OCI-LY1 (cell line): ENCODE measurements around the gene MUC5AC.

ENCODE experiments used
- H2AFZ ChIP-seq: fragments of 200-600 bp; sonication (generic), shearing (Covaris generic); 2 replicates; pipeline ENCODE4 v1.6.0; 2014; ENCODE audit warnings: antibody characterized with exemption, mild to moderate bottlenecking, low read length
- H3F3A ChIP-seq: fragments of 200-600 bp; sonication (generic), shearing (Covaris generic); 2 replicates; pipeline ENCODE4 v1.6.0; 2014; ENCODE audit warnings: mild to moderate bottlenecking, antibody characterized with exemption, low read length, moderate library complexity; ENCODE audit not compliant: insufficient read depth
- H3K27ac ChIP-seq: fragments of 200-600 bp; sonication (generic); 2 replicates; pipeline ENCODE4 v1.5.1; 2014; ENCODE audit warnings: low read length, mixed run types, mild to moderate bottlenecking, low read depth; ENCODE audit not compliant: poor library complexity, severe bottlenecking
- H3K27me3 ChIP-seq: fragments of 200-600 bp; sonication (generic); 2 replicates; pipeline ENCODE4 v1.6.0; 2014; ENCODE audit warnings: antibody characterized with exemption, mild to moderate bottlenecking, low read length, moderate library complexity; ENCODE audit not compliant: insufficient read depth
- H3K36me3 ChIP-seq: fragments of 200-600 bp; sonication (generic); 2 replicates; pipeline ENCODE4 v1.6.1; 2014; ENCODE audit warnings: mild to moderate bottlenecking, antibody characterized with exemption, low read length, moderate library complexity, mixed read lengths; ENCODE audit not compliant: insufficient read depth
- H3K4me1 ChIP-seq: fragments of 200-600 bp; sonication (generic); 2 replicates; pipeline ENCODE4 v1.5.1; 2014; ENCODE audit warnings: mild to moderate bottlenecking, low read length, moderate library complexity; ENCODE audit not compliant: insufficient read depth, severe bottlenecking
- H3K4me2 ChIP-seq: fragments of 200-600 bp; sonication (generic), shearing (Covaris generic); 2 replicates; pipeline ENCODE4 v1.6.1; 2014; ENCODE audit warnings: low read length
- H3K4me3 ChIP-seq: fragments of 200-600 bp; sonication (generic); 2 replicates; pipeline ENCODE4 v1.5.1; 2014; ENCODE audit warnings: low read length, low read depth, mild to moderate bottlenecking, mixed read lengths; ENCODE audit not compliant: poor library complexity, severe bottlenecking
- H3K79me2 ChIP-seq: fragments of 200-600 bp; shearing (Covaris generic); 2 replicates; pipeline ENCODE4 v1.6.1; 2016; ENCODE audit warnings: mixed run types, low read length, mixed read lengths; ENCODE audit not compliant: insufficient read depth
- H3K9ac ChIP-seq: fragments of 200-600 bp; sonication (generic), shearing (Covaris generic); 2 replicates; pipeline ENCODE4 v1.6.1; 2014; ENCODE audit warnings: mild to moderate bottlenecking, low read length, mixed read lengths
- H3K9me2 ChIP-seq: fragments of 200-600 bp; sonication (generic), shearing (Covaris generic); 2 replicates; pipeline ENCODE4 v1.6.1; 2014; ENCODE audit warnings: low read depth, mild to moderate bottlenecking, low read length, mixed read lengths
- H3K9me3 ChIP-seq: fragments of 200-600 bp; shearing (Covaris generic); 2 replicates; pipeline ENCODE4 v1.6.1; 2014; ENCODE audit warnings: low read length, mixed read lengths
- H4K20me1 ChIP-seq: fragments of 200-600 bp; sonication (generic), shearing (Covaris generic); 2 replicates; pipeline ENCODE4 v1.6.0; 2016; ENCODE audit warnings: mild to moderate bottlenecking, low read length; ENCODE audit not compliant: insufficient read depth
- EZH2 ChIP-seq: fragments of 200-600 bp; sonication (generic), shearing (Covaris generic); IDR thresholded peaks from 2 replicates; pipeline ENCODE4 v1.8.0; 2017; ENCODE audit warnings: borderline replicate concordance, mixed run types, mild to moderate bottlenecking, antibody characterized with exemption, low read length, moderate library complexity, mixed read lengths
- TF ChIP-seq, protein P1 (sequence below): fragments of 200-600 bp; sonication (generic), shearing (Covaris generic); IDR thresholded peaks from 2 replicates; pipeline ENCODE4 v1.5.1; 2017; ENCODE audit warnings: mild to moderate bottlenecking, antibody characterized with exemption, low read length, moderate library complexity, mixed read lengths

The MUC5AC gene

GRCh38 chr11:1227551-1228100, 69.9 kb downstream of the MUC5AC start:
- Histone ChIP-seq H3K36me3 (no peaks in the 10 kb centered on the region), H3K4me1 (no peaks in the 10 kb centered on the region)
- no peak for TF ChIP-seq EZH2
- TF ChIP-seq, protein P1, sequence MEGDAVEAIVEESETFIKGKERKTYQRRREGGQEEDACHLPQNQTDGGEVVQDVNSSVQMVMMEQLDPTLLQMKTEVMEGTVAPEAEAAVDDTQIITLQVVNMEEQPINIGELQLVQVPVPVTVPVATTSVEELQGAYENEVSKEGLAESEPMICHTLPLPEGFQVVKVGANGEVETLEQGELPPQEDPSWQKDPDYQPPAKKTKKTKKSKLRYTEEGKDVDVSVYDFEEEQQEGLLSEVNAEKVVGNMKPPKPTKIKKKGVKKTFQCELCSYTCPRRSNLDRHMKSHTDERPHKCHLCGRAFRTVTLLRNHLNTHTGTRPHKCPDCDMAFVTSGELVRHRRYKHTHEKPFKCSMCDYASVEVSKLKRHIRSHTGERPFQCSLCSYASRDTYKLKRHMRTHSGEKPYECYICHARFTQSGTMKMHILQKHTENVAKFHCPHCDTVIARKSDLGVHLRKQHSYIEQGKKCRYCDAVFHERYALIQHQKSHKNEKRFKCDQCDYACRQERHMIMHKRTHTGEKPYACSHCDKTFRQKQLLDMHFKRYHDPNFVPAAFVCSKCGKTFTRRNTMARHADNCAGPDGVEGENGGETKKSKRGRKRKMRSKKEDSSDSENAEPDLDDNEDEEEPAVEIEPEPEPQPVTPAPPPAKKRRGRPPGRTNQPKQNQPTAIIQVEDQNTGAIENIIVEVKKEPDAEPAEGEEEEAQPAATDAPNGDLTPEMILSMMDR, result no peak

DNA sequence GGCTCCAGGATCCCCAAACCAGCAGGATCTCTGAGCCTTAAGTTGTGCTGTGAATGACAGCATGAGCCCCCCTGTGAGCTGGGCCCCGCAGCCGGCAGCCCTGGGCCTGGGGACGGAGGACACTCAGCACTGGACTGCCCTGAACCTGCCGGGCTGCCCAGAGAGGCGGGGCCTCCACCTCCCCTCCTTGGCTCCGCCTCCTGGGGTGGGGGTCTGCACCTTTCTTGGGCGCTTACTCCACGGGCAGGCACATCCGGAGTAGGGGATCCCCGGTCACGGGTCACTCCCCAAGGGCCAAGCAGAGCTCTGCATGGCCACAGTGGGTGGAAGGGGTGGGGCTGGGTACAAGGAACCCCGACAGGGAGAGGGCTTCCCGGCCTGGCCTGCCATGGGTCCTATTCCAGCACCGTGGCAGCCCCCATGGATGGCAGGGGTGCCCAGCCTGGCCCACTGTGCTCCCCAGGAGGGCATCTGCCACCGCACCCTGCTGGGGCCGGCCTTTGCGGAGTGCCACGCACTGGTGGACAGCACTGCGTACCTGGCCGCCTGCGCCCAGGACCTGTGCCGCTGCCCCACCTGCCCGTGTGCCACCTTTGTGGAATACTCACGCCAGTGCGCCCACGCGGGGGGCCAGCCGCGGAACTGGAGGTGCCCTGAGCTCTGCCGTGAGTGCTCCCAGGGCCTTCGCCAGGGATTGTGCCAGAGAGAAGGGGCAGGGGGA, 70.5 kb downstream of the MUC5AC start:
- Histone ChIP-seq H3K36me3 (no peaks in the 10 kb centered on the region), H3K9me2 (no peaks in the 10 kb centered on the region), H3K4me1 (no peaks in the 10 kb centered on the region), H3K27me3 (no peaks in the 10 kb centered on the region), H4K20me1 (no peaks in the 10 kb centered on the region), H3K4me3 (no peak overlapping the region), H3K4me2 (no peak overlapping the region), H2AFZ (no peak overlapping the region), H3K9ac (no peak overlapping the region), H3F3A (no peaks in the 10 kb centered on the region), H3K9me3 (no peaks in the 10 kb centered on the region), H3K79me2 (no peaks in the 10 kb centered on the region), H3K27ac (no peak overlapping the region)
- TF ChIP-seq, protein P1, result no peak
- TF ChIP-seq EZH2, result no peak

More at GRCh38 chr11:1227551-1228100, 69.9 kb downstream of the MUC5AC start:
- H3K79me2 ChIP-seq, result no peaks in the 10 kb centered on the region
- no peak overlapping the region for H2AFZ ChIP-seq
- no peak overlapping the region for H3K27ac ChIP-seq
- no peaks in the 10 kb centered on the region for H3K27me3 ChIP-seq
- H3F3A ChIP-seq, result no peaks in the 10 kb centered on the region
- H3K9me3 ChIP-seq, result no peaks in the 10 kb centered on the region
- no peaks in the 10 kb centered on the region for H4K20me1 ChIP-seq
- H3K9me2 ChIP-seq, result no peaks in the 10 kb centered on the region
- H3K4me3 ChIP-seq, result no peak overlapping the region
- no peak overlapping the region for H3K4me2 ChIP-seq
- H3K9ac ChIP-seq, result no peak overlapping the region

DNA sequence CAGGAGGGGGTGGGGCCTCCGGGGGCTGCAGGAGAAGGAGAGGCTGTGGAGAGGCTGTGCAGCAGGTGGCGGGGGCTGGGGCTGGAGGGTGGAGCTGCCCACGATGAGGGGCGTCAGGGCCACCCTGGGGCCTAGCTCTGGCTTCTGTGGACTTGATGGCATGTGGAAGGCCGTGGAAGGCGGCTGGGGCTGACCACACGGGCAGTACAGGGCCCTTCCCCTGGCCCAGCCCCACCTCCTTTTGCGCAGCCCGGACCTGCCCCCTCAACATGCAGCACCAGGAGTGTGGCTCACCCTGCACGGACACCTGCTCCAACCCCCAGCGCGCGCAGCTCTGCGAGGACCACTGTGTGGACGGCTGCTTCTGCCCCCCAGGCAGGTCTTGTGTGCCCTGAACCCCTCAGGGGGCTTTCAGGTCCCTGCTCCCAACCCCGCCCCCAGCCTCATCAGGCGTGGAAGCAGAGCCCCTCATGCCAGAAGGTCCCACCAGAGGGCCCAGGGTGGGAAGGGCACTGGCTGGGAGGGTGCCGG, 71.2 kb downstream of the MUC5AC start:
- Histone ChIP-seq H3K36me3 (no peaks in the 10 kb centered on the region), H3K4me3 (no peak overlapping the region), H2AFZ (no peak overlapping the region), H3F3A (no peaks in the 10 kb centered on the region), H3K9ac (no peak overlapping the region), H3K9me2 (no peaks in the 10 kb centered on the region), H3K27me3 (no peaks in the 10 kb centered on the region), H3K79me2 (no peaks in the 10 kb centered on the region), H3K9me3 (no peaks in the 10 kb centered on the region), H3K4me2 (no peak overlapping the region), H3K4me1 (no peaks in the 10 kb centered on the region), H3K27ac (no peak overlapping the region), H4K20me1 (no peaks in the 10 kb centered on the region)
- TF ChIP-seq EZH2, result no peak
- TF ChIP-seq, protein P1, result no peak
